GM12873 (cell line): ENCODE data around the gene ZNF527.

Experiments used
- TF ChIP-seq, protein P1 (sequence below): IDR thresholded peaks from 2 replicates; pipeline ENCODE4 v1.5.1; 2012; ENCODE audit warnings: low read depth, mild to moderate bottlenecking, moderate library complexity, low read length, control low read depth; ENCODE audit not compliant: insufficient read depth; ENCODE audit errors: missing control alignments

Gene ZNF527

DNA sequence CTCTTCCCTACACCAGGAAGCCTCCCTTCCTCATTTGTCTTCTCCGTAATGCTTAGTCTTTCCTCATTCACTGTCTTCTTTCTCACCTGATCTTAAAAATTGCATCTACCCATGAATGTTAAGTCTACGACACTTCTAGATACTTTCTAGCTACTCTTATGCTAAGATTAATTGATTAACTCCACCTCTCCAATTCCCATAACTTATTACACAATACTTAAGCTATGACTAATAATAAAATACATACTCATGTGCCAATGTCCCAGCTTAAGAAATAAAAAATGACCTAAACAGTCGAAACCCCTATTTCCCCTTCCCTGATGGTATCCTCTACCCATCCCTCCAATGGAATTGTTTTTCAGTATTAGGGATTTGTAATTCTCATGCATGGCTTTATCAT lies 22.8 kb upstream of the ZNF527 start:
- TF ChIP-seq, protein P1, sequence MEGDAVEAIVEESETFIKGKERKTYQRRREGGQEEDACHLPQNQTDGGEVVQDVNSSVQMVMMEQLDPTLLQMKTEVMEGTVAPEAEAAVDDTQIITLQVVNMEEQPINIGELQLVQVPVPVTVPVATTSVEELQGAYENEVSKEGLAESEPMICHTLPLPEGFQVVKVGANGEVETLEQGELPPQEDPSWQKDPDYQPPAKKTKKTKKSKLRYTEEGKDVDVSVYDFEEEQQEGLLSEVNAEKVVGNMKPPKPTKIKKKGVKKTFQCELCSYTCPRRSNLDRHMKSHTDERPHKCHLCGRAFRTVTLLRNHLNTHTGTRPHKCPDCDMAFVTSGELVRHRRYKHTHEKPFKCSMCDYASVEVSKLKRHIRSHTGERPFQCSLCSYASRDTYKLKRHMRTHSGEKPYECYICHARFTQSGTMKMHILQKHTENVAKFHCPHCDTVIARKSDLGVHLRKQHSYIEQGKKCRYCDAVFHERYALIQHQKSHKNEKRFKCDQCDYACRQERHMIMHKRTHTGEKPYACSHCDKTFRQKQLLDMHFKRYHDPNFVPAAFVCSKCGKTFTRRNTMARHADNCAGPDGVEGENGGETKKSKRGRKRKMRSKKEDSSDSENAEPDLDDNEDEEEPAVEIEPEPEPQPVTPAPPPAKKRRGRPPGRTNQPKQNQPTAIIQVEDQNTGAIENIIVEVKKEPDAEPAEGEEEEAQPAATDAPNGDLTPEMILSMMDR, result no peak

DNA sequence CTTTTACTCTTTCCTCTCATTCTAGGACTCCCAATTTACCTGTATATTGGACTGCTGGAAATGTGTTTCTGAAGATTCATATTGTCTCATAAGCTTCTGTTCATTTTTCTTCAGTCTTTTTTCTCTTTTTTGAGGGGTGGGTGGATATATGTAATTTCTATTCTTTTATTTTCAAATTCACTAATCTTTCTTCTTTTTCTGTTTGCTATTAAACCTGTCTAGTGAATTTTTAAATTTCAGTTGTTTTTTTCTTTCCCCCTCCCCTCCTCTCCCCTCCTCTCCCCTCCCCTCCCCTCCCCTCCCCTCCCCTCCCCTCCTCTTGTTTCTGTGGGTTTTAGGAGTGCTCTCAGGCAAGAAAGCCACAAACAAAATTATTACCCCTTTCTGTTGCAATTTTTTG lies 16.9 kb upstream of the ZNF527 start:
- TF ChIP-seq, protein P1, result no peak

DNA sequence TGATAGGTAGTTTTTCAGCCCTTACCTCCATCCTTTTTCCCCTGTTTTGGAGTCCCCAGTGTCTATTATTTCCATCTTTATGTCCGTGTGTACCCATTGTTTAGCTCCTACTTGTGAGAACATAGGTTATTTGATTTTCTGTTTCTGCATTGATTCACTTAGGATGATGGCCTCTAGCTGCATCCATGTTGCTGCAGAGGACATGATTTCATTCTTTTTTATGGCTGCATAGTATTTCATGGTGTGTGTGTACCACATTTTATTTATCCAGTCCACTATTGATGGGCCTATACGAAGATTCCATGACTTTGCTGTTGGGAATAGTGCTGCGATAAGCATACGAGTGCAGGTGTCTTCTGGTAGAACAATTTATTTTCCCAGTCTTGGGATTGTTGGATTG lies 15.0 kb upstream of the ZNF527 start:
- TF ChIP-seq, protein P1, result no peak

DNA sequence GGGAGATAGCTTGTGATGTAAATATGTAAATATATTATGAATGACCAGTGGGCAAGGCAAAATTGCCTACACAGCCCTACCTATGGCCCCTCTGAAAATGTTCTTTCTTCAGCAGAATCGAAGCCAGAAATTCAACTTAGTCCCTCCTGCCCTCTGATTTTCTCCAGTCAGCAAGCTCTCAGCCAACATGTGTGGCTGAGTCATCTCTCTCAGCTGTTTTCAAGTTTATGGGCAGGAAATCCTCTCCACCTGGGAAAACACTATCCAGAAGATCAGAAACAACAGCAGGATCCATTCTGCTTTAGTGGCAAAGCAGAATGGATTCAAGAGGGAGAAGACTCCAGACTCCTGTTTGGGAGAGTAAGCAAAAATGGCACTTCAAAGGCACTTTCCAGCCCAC lies 8.9 kb upstream of the ZNF527 start:
- TF ChIP-seq, protein P1, result no peak

DNA sequence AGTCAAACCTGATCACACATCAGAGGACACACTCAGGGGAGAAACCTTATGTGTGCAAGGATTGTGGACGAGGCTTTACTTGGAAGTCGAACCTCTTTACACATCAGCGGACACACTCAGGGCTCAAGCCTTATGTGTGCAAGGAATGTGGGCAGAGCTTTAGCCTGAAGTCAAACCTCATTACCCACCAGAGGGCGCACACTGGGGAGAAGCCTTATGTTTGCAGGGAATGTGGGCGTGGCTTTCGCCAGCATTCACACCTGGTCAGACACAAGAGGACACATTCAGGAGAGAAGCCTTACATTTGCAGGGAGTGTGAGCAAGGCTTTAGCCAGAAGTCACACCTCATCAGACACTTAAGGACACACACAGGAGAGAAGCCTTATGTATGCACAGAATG lies 8.2 kb upstream of the ZNF527 start:
- TF ChIP-seq, protein P1, result peak; percentile 25

DNA sequence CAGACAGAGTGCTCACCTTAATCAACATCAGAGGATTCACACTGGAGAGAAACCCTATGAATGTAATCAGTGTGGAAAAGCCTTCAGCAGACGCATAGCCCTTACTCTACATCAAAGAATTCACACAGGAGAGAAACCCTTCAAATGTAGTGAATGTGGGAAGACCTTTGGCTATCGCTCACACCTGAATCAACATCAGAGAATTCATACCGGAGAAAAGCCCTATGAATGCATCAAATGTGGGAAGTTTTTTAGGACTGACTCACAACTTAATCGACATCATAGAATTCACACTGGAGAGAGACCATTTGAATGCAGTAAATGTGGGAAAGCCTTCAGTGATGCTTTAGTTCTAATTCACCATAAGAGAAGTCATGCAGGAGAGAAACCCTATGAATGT lies 18.3 kb downstream of the ZNF527 start:
- TF ChIP-seq, protein P1, result no peak

DNA sequence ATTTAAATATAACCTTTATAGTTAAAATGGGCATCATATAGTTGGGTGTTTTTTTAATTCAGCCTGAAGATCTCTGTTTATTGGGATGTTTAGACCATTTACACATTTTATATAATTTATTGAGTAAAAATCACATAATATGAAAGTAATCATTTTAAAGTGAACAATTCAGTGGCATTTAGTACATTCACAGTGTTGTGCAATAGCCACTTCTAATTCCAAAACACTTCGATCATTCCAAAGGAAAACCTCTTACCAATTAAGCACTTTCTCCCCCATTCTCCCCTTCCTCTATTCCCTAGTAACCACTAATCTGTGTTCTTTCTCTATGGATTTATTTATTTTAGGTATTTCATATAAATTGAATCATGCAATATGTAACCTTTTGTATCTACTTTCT lies 30.2 kb downstream of the ZNF527 start:
- TF ChIP-seq, protein P1, result no peak
